ENCODE measurements around the gene ADGRV1.
"Not testable (repeated sequence)": the region's sequence is repeated elsewhere in the genome, so short reads cannot be mapped to it uniquely, and the experiment has no call there.

The ADGRV1 gene

DNA sequence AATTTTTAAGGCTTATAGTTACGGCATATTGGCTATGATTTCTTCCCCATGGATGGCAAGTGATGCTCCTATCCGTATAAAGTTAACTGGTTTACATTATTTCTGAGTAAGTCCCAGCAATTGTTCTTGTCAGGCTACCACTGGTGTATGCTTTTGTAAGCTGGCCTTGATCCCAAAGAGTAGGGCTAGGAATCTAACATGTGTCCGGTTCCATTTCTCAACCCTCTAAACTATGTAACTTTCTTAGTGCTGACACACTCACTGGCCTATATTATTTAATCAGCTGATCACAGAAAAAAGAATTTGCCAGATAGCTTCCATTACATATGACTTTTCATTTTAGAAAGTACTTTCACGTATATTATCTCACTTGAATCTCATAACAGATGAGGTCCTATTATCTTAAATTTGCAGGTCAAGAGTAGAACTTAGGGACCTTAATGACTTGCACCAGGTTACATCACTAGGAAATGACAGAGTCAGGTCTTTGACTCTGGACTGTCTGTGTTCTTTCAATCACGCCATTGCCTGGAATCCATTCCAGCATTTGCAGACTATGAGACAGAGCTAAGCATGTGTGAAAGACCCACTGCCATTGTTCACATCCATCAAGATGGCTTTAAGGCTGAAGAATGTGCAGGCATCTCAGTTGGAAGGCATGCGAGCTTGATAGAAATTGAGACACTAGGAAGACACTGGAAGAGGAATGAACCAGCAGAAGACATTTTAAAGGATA lies 461.6 kb downstream of the ADGRV1 start:
- no peak overlapping the region for H3K4me3 ChIP-seq (ENCODE audit: low read depth, low read length)

DNA sequence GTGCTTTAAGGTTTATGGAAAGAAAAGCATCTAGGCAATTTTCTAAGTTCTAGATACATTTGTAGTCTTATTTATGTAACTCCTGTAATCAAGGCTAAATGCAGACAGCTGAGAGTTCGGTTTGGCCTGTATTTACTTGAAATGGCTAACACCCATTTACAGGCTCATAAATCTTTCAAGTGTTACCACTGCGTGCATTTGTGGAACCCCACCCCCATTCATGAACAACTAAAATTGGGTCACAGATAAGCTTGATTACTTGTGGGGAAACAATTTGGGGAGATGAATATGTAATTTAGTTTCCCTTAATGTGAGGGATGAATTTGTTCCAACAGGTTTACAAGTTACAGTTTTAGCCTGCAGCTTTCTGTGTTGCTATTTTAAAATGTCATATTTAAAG lies 463.9 kb downstream of the ADGRV1 start:
- no peak overlapping the region for H3K4me3 ChIP-seq (ENCODE audit: low read depth, low read length)

DNA sequence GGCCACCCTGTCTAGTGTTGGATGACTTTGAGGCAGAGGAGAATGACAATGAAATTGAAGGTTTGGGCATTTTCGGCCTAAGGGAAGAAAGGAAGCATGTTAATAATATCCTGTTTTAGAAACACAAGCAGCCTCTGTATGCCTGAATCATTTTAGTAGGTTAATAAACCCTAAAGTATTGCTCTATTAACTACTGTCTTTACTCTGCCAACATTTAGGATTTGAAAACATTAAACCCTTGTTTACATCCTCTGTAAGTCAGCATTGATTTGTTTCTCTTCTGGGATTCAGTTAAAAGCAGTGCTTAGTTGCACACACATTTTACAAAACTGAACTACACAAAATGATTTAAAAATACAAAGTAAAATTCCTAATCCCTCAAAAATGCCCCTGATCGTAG lies 465.6 kb downstream of the ADGRV1 start:
- H3K4me3 ChIP-seq (ENCODE audit: low read depth, low read length): no peak overlapping the region

DNA sequence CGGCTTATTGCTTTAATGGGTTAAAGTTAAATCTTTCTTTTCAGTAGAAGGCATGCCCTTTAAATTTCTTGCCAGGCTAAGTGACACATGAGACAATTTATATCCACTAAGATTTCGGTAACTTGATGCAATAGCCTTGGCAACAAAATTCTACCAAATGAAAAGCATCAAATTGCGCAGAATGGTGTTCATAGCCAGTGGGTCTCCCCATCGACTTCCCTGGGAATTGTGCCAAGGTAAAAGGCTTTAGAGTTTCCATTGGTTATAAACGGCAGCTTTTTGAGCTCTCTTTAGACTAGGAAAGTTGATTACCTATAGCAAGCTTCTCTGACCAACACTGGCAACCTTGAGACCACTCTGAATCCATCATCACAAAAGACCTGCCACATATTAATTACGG lies 466.1 kb downstream of the ADGRV1 start:
- H3K4me3 ChIP-seq (ENCODE audit: low read depth, low read length): no peak overlapping the region

DNA sequence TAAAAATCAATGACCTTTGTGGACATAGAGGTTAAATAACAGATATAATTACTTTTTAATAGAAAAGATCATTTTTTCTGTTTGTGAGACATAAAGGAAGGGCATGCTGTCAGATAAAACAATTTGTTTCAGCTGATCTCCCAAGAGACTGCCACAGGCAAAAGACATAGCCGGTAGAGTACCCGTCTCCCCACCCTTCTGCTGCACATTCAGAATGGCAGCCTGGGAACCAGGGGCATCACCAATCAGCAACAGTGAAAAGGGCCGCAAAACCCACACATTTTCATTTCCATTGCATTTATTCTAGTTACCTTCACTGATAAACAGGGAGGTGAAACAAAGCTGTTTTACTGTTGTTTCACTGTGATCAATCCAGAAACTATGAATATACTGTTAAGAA lies 466.9 kb downstream of the ADGRV1 start:
- H3K4me3 ChIP-seq (ENCODE audit: low read depth, low read length): no peak overlapping the region

DNA sequence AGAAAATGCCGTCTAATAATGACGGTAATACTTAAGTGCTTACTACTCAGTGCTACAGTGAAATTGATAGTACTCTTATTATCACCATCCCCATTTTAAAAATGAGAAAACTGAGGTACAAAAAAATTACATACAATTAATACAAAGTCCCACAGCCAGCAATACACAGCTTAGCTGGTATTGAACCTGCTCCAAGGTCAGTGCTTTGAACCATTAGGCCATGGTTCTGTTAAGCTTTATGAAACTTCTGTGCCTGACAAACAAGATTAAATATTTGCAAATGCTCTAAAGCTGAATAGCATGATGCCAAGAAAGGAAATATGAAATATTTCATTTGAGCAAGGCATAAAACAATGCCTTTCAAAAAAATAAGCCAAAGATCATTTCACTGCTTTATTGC lies 467.4 kb downstream of the ADGRV1 start:
- H3K4me3 ChIP-seq (ENCODE audit: low read depth, low read length): no peak overlapping the region

DNA sequence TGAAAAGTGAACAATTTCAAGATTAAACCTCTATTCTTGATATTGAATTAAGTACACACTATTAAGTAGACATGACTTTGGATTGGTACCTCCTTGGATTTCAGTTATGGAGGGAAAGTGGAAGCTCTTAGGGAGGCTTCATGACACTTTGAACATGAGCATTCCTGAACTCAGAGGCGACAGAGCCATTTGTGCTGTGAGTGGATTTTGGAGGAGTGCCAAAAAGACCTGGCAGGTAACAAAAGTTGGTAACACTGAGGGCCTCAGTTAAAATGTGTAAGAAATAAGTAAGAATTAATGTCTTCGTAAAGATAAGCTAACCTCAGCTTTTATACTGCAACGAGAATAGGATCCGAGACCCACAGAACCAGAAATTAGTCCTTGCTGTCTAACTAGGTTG lies 467.9 kb downstream of the ADGRV1 start:
- no peak overlapping the region for H3K4me3 ChIP-seq (ENCODE audit: low read depth, low read length)

DNA sequence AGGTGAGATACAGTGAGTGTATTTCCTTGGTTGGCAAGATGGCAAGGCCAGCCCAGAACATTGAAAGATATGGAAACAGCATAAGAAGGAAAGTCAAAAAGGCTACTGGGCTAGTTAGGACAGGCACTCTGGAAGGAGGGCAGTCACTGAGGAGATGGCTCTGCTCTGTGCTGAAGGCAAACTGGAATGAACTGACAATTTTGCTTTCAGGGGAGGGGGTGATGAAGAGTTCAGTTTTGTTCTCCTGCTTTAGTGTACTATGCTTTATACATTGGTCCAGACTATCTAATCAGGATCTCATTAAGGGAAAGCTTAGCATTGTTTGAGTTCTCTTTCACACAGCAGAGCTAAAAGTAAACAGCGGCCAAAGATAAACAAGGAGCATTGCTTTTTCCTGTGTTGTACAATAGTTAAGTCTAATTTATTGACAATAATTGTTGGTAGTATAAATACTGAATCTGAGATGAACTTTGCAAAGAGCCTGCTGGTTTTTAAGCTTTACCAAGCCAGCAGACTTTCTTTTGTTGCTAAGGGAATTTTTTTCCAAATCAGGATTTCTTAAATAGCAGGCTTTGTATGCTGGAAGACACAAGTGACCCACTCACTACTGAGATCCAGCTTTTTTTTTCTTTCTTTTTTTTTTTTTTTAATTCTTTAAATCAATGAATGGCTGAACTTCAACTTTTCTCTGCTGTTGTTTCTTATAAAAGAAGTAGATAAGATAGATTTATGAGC lies 469.0 kb downstream of the ADGRV1 start:
- no peak overlapping the region for H3K4me3 ChIP-seq (ENCODE audit: low read depth, low read length)

DNA sequence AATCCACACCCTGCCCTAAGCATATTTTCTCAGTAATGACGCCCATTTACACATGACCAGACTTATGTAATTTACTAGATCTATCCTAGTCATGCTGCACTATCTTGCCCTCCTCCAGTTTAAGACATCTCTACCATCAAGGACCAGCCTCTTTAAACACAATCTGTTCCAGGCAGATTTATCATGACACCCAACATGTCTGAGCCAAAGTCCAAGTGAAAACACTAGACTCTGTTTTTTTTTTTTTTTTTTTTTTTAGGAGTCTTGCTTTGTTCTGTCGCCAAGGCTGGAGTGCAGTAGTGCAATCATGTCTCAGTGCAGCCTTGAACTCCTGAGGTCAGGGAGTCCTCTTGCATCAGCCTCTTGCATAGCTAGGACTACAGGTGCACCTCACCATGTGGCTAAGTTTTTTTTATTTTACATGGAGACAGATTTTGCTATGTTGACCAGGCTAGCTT lies 469.9 kb downstream of the ADGRV1 start:
- no peak overlapping the region for H3K4me3 ChIP-seq (ENCODE audit: low read depth, low read length)

DNA sequence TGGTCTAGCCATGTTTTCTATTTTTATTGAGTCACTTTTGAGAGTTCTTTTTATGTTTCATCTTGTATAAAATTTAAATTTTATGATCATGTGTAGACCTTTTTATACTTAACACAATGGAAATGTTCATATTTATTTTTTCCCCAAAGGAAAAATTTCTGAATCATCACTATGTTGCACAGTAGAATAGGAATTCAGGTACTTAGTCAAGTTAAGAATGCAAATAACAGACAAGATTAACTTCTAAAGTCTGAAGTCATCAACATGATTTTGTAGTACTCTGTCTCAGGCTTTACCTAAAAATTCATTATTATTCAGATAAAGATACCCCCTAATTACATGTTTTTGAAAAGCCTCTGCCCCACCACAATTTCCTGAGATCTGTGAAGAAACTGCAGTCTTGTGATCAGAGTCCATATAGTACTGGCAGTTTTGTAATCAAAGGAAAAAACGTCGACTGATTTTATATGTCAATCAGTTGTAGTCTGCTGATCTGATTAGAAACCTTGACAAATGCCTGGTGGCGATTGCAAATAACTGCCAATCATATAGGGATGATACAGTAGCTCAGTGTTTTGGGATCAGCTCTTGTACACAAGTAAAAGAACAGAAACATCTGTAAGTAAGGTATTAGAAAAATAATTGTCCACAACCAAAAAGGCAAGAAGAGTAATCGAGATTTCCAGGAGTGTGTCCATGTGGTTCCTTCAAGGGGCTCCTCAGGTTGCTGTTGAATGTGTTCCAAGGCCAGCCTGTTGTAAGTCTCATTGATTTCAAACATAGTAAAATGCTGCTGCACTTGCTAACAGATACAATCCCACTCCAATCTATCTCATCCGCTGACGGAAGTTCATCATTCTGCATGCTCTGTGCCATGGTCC lies 472.2 kb downstream of the ADGRV1 start:
- no peak overlapping the region for H3K4me3 ChIP-seq (ENCODE audit: low read depth, low read length)

DNA sequence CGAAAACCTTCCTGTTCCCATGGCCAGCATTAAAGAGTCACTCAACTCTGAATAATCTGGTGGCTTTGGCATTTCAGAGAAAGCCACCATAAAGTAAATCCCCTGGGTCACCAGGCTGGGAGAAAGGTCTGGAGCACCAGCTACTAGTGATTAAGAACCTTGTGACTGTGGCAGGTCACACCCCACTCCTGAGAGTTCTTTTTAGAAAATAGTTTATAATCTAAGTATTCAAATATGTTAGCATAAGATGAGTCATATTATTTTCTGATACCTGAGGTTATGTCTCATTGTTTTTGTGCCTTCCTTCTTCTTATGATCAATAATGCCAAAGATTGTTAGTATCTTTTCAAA lies 472.8 kb downstream of the ADGRV1 start:
- no peak overlapping the region for H3K4me3 ChIP-seq (ENCODE audit: low read depth, low read length)

DNA sequence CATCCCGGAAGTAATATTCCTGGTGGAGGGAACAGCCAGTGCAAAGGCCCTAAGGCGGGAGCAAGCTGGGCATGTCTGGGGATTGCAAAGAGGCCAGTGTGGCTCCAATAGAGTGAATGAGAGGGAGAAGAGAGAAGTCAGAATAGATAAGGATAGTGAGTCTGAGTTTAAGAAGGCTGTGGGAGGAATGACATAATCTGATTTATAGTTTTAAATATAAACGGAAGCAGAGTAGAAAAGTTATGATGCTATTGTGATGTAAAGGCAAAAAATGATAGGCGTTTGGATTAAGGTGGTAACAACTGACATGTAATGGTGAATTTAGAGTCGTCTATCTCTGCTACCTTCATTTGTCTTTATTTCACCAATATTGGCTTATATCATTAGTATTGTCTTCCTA lies 473.5 kb downstream of the ADGRV1 start:
- no peak overlapping the region for H3K4me3 ChIP-seq (ENCODE audit: low read depth, low read length)

DNA sequence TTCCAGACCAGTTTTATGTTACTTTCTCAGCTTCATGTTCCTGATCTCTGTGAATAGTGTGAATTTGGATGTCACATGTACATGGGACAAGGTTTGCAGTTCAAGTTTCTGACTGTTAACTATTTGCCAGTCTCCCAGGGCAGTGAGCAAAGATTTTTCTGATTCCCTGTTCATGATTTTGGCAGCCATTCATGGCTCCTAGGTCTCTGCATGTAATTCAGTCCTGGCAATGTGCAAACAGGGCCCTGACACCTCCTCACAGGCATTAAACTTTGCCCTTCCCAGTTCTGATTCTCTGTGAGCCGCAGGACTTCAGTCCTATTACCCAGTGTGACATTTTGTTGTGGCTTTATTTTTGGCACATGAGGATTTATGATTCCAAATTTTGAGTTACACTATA lies 474.8 kb downstream of the ADGRV1 start:
- H3K4me3 ChIP-seq (ENCODE audit: low read depth, low read length): no peak overlapping the region

DNA sequence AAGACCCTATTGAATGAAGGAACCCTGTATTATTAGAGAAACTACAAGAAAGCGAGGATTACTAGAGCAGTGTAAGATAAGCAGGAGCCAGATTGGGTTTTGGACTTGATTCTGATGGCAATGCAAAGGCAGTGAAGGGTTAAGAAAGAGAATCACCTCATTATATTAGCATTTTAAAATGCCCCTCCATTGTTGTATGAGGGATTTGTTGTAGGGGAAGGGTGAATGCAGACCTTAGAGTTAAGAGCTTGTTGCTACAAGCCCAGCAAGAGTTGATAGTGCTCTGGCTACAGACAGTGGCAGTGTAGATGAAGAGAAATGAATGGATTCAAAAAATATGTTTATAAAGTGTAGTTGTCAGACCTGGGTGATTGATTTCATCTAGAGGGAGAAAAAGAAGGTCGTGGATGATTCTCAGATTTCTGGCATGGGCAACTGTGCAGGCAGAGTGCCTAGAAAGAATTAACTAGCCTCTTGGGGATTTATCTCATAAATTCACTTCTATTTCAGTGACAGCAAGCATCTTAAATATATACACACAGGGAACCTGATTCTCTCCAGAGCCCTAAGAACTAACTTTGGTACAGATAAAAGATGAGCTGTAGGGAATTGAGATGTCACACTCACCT lies 479.7 kb downstream of the ADGRV1 start:
- H3K4me3 ChIP-seq (ENCODE audit: low read depth, low read length): no peak overlapping the region

DNA sequence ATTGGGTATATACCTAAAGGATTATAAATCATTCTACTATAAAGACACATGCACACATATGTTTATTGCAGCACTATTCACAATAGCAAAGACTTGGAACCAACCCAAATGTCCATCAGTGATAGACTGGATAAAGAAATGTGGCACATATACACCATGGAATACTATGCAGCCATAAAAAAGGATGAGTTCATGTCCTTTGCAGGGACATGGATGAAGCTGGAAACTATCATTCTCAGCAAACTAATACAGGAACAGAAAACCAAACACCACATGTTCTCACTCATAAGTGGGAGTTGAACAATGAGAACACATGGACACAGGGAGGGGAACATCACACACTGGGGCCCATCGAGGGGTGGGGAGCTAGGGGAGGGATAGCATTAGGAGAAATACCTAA lies 482.5 kb downstream of the ADGRV1 start:
- not testable (repeated sequence) for H3K4me3 ChIP-seq (ENCODE audit: low read depth, low read length)

DNA sequence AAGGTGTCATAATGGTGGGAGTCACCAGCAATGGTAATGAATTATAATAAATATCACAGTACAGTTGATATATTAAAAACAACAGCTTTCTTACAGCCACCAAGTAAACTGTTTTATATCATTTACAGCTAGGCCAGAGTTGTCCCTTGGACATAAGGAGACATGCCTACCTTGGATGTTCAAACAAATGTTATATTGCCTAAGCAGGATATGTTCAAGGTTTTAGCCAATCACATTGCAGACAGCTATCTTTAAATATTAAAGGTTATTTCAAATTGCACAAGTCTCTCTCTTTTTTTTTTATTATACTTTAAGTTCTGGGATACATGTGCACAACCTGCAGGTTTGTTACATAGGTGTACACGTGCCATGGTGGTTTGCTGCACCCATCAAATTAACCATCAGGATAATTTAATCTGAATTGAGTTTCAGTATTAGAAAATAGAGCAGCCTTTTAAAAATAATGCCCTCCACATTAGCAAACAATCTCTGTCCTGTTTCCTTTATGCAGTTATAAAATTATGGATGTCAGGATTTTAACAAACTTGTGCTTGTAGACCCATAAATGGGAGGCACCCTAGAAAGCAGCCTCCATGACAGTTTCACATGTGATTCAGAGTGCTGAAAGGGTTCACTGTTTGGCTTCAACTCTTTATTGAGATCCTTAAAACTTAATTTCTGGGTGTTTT lies 483.8 kb downstream of the ADGRV1 start:
- H3K4me3 ChIP-seq (ENCODE audit: low read depth, low read length): no peak overlapping the region

DNA sequence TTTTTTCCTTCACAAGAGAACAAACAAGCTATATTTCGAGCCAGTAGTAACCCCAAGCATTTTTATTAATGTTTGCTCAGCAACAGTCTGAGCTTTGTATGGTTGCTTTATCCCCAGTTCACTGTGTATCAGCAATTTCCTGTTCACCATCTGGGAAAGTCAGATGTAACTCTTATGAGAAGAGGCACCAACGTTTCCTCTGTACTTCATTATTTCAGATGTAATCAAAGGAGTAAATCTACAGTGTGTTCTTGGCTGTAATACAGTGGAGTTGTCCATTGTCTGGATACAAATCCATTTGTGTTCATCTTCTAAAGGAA lies 484.3 kb downstream of the ADGRV1 start:
- H3K4me3 ChIP-seq (ENCODE audit: low read depth, low read length): no peak overlapping the region

DNA sequence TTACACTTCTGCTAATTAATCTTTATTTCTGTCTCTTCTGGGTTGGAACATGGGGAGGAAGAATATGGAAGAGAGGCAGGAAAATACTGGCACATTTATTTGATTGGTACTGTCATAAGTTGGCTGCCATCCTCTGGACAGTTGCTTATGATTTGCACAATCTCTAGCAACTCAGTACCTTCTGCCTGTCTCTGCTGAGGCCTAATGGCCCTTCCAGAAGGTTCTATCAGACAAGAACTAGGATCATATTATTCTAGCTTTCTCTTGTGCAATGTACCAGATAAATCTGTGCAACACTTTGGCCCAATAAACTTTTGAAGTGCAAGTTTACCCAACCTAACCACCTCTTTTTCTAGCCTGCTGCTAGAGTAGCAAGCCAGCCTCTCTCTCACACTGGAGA lies 489.5 kb downstream of the ADGRV1 start:
- H3K4me3 ChIP-seq (ENCODE audit: low read depth, low read length): no peak overlapping the region

DNA sequence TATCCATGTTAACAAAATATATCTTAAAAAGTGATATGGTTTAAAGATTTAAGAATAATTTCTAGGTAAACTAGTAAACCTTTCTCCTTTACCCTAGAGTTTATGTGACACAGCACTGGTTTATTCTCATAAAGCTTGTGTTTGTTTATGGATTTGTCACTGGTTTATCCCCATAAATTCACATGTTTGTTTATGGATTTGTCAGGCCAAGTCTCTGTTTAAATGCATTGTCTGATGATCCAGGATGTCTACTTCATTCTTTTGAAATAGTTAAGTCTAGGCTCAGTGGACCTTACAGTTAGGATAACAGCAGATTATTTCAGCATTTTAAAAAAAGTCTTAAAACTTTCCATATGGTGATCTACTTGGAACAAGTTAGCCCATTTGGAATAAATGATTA lies 490.5 kb downstream of the ADGRV1 start:
- no peak overlapping the region for H3K4me3 ChIP-seq (ENCODE audit: low read depth, low read length)

DNA sequence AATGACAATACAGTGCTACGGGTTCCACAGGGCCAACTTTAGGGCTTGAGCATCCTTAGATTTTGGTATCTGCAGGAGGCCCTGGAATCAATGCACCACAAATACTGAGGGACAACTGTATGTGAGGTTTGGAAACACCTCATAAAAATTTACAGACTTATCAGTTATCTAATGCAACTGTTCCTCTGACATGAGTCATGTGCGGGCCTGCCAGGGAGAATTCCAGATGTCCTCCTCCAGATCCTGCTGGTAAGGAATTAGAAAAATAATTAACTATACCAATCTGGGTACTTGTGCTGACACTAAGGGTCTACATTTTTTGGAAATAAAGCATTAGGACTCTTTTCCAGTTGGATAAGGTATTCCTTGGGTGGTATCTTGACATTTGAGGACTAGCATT lies 491.2 kb downstream of the ADGRV1 start:
- H3K4me3 ChIP-seq (ENCODE audit: low read depth, low read length): no peak overlapping the region

DNA sequence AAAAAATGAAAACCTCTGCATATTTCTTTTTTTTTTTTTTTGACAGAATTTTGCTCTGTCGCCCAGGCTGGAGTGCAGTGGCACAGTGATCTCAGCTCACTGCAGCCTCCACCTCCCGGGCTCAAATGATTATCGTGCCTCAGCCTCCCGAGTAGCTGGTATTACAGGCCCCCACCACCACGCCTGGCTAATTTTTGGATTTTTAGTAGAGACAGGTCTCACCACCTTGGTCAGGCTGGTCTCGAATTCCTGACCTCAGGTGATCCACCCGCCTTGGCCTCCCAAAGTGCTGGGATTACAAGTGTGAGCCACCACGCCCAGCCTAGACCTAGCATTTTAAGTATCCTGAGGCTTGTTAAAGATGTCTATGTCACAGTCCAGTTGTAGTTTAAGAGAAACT lies 493.8 kb downstream of the ADGRV1 start:
- not testable (repeated sequence) for H3K4me3 ChIP-seq (ENCODE audit: low read depth, low read length)

Data from iPS-11a (cell line).